ENCODE results near the gene SSR4.

DNA sequence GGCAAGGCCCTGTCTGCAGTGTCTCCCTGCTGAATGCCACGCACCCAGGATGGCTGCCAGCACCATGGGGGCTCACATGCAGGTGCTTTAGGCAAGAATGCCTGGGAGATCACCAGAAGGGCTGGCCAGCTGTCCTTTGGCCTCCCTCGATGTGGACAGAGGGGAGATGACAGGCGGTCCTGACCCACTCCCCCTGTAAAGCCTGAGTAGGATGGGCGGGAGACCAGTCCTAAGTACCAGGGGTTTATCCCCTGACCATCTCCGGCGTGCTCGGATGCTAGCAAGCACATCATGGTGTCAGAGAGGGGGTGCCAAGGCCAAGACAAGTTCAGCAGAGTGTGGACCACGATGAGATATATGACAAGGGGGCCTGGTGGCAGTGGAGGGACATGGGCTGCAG, 30.6 kb downstream of the SSR4 start:
- no peak for TF ChIP-seq CTCF (tag by site-specific recombination; IDR thresholded peaks at IDR 0.05)
- no peak for TF ChIP-seq ZBTB21 (tag by site-specific recombination; IDR thresholded peaks at IDR 0.05)
- TF ChIP-seq ZNF704 (tag by site-specific recombination; IDR thresholded peaks at IDR 0.05) = no peak
- no peak for TF ChIP-seq ZNF37A (tag by site-specific recombination; IDR thresholded peaks at IDR 0.05)
